NCI-H510A (cell line): Measurements from ENCODE around the gene SCTR.

ENCODE experiments used
- DNase-seq: peaks from one replicate; lab custom pipeline; 2025; lab: John Stamatoyannopoulos, UW

Gene SCTR

GRCh38 chr2:119429225-119429981 lies 94.9 kb downstream of the SCTR start:
- DNase-seq = no peak

- DNase-seq = no peak
These were observed 95.6 kb downstream of the SCTR start for GRCh38 chr2:119428488-119429224.

GRCh38 chr2:119427756-119428155 lies 96.5 kb downstream of the SCTR start:
- DNase-seq = no peak

GRCh38 chr2:119426801-119427395 lies 97.4 kb downstream of the SCTR start:
- no peak for DNase-seq

- DNase-seq = no peak
These were observed 97.9 kb downstream of the SCTR start for GRCh38 chr2:119426396-119426675.

GRCh38 chr2:119425620-119426395 lies 98.5 kb downstream of the SCTR start:
- DNase-seq = no peak

GRCh38 chr2:119425119-119425405 lies 99.2 kb downstream of the SCTR start:
- no peak for DNase-seq

GRCh38 chr2:119424284-119425118 lies 99.8 kb downstream of the SCTR start:
- no peak for DNase-seq

GRCh38 chr2:119423811-119424210 lies 100.5 kb downstream of the SCTR start:
- DNase-seq = no peak

GRCh38 chr2:119423108-119423444 lies 101.2 kb downstream of the SCTR start:
- no peak for DNase-seq

GRCh38 chr2:119422360-119423107 lies 101.7 kb downstream of the SCTR start:
- no peak for DNase-seq

GRCh38 chr2:119421741-119422140 lies 102.5 kb downstream of the SCTR start:
- no peak for DNase-seq

- no peak for DNase-seq
These were observed 103.0 kb downstream of the SCTR start for GRCh38 chr2:119421304-119421703.

- no peak for DNase-seq
These were observed 104.3 kb downstream of the SCTR start for GRCh38 chr2:119419803-119420508.

- no peak for DNase-seq
These were observed 105.2 kb downstream of the SCTR start for GRCh38 chr2:119419065-119419464.

- no peak for DNase-seq
These were observed 106.4 kb downstream of the SCTR start for GRCh38 chr2:119417908-119418307.

GRCh38 chr2:119416299-119416923 lies 107.9 kb downstream of the SCTR start:
- no peak for DNase-seq

GRCh38 chr2:119415630-119416029 lies 108.7 kb downstream of the SCTR start:
- DNase-seq = no peak

- DNase-seq = no peak
These were observed 109.4 kb downstream of the SCTR start for GRCh38 chr2:119414894-119415293.

- DNase-seq = no peak
These were observed 114.8 kb downstream of the SCTR start for GRCh38 chr2:119409506-119409905.
